CD4-positive, alpha-beta T cell treated with Interleukin-1 beta for 1 hour (primary cell): ENCODE measurements around the gene TMEM238L.
A peak's percentile ranks its signal among the peaks of the same experiment; 100 is the strongest.

Source experiments
- DNase-seq, 2 donors: peaks; one replicate each; pipeline ENCODE4 v3.0.0-alpha.2; 2020 to 2022

Gene TMEM238L

GRCh38 chr17:10772425-10773380 lies 31.2 kb downstream of the TMEM238L start:
- peak; percentile 10 to 13 for DNase-seq

GRCh38 chr17:10771148-10771547 lies 32.8 kb downstream of the TMEM238L start:
- DNase-seq: no peak

GRCh38 chr17:10769840-10770239 lies 34.1 kb downstream of the TMEM238L start:
- DNase-seq: no peak

DNA sequence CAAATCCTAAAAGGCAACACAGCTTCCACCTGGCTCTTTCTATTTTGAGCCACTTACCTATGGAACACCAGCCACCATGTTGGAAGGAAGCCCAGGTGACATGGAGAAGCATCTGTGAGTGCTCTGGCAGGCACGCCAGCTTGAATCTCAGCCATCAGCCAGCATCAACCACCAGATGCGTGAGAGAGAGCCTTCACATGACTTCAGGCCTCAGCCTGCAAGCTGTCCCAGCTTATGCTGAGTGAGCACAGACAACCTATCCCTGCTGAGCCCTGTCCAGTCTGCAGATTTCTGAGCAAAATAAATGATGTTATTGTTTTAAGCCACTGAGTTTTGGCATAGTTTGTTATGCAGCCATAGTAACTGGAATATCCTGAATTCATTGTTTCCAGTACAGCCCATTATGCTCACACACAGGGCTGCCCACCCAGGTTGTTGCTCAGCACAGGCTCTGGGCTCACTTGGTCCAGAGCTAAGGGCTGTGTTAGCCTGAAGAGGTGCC lies 35.1 kb downstream of the TMEM238L start:
- no peak for DNase-seq

DNA sequence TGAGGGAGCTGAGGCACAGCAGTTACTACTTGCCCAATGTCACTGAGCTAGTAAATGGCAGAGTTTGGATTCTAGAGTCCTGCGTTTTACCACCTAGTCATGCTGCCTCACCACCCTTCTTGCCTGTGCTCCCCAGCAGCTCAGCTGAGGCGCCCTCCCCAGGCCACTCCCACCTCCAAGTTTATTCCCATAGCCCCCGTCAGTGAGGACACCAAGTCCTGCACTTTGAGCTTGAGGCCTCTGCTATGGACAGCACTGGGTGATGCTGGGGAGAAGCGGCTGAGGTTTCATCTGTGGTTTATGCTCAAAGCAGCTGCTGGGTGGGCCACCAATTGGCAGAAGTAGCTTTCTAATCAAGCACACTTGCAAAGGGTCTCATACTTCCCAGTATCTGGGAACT lies 36.7 kb downstream of the TMEM238L start:
- DNase-seq: no peak

DNA sequence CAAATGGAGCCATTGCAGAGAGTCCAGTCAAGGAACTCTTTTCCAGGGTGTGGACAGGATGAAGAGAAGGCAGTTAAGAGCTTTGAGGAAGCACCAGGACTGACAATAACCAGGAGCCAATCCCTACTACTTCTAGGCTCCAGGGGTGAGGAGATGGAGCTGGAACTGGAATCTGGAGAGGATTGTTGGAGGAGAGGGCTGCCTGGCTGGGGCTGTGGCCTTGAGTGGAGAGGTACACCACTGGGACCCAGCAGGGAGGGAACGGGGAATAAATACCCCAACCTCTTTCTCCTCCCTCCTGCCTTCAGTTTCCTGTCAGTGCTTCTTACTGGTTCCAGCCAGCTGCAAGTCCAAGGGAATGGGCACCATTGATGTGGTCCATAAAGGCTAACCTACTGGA lies 41.9 kb downstream of the TMEM238L start:
- no peak for DNase-seq

- no peak for DNase-seq
These were observed 42.6 kb downstream of the TMEM238L start for GRCh38 chr17:10761281-10761680.

GRCh38 chr17:10758062-10758461 lies 45.8 kb downstream of the TMEM238L start:
- no peak for DNase-seq

- no peak for DNase-seq
These were observed 46.3 kb downstream of the TMEM238L start for GRCh38 chr17:10757647-10758046.

GRCh38 chr17:10757067-10757466 lies 46.8 kb downstream of the TMEM238L start:
- no peak for DNase-seq

GRCh38 chr17:10756619-10757018 lies 47.3 kb downstream of the TMEM238L start:
- DNase-seq: no peak

- no peak for DNase-seq
These were observed 47.7 kb downstream of the TMEM238L start for GRCh38 chr17:10756185-10756584.

DNA sequence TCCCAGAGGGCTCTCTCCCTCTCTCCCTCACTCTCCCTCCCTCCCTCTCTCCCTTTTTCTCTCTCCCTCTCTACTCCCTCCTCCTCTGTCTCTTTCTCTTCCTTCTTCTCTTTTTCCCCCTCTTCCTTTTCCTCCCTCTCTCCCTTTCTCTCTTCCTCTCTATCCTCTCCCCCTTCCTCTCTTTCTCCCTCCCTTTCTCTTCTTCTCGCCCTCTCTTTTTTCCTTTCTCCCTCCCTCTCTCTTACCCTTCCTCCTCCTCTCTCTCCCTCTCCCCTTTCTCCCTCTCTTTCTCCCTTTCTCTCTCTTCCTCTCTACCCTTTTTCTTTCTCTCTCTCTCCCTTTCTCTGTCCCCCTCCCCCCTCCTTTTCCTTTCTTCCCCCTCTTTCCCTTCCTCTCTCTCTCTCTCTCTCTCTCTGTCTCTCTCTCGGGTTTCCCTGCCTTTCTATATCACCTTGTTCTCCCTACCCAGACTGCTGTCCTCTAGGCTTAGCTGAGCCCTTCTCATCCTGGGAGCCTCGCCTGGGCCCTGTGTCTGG lies 48.2 kb downstream of the TMEM238L start:
- no peak for DNase-seq

DNA sequence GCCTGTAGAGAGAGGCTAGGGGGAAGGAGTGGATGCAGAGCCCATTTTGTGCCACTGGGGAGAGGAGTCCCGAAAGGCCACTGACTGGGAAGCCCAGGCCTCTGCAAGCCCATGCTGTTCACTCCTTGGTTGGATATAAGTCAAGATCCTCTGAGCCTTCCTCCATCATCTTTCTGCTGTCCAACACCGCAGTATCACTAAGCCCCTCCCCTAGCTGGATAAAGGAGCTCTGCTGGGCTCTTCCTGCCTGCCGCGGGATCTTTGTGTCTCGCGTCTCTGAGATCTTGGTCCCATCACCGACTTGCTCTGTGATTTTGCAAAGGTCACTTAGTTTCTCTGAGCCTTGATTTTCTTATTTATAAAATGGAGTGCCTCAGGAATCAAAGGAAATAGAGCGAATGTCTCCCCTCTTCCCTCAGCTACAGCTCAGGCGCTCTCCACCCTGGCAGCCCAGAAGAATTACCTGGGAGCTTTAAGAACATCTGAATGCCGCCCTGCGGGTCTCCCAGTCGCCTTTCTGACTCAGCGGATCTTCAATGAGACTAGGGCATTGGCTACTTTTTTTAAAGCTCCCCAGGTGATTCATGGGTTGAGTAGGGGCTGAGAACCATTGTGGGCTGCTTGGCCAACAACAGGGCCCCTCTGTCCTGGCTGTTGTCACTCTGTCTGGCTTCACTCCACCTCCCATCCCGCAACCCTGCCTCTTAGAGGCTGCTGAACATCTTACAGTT lies 48.9 kb downstream of the TMEM238L start:
- DNase-seq: no peak

DNA sequence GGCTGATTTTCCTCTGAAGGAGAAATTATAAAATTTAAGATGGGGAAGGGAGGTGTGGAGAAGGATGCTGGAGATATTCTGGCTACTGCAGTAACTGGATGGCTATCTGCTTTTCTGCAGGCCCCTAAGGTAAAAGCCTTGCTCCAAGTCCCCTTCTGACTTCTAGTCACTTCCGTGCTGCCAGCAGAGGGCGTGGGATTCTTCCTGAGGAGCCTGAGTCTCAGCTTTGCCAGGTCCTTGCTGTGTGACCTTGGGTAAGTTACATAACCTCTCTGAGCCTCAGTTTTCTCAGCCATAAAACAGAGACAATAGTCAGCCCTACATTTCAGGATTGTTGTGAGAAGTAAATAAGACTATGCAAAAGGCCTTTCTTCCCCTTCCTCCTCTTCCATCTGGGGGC lies 49.8 kb downstream of the TMEM238L start:
- DNase-seq: no peak

DNA sequence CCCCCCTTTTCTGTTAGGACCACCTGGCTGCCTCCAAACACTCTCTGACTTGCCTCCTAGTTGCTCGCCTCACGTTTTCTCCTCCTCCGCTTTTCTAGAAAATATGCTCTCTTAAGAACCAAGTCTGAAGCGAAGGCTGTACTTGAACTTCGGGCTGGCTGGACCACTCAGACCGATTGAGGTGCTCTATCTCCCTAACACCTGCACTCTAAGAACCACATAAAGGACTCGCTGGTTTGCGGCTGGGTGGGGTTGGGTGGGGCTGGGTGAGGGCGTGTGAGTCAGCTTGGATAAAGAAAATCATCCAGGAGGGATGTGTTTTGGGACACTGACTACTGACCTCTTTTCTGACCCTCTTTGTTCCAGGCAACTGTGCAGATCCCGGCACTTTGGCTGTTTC lies 51.2 kb downstream of the TMEM238L start:
- DNase-seq: no peak

DNA sequence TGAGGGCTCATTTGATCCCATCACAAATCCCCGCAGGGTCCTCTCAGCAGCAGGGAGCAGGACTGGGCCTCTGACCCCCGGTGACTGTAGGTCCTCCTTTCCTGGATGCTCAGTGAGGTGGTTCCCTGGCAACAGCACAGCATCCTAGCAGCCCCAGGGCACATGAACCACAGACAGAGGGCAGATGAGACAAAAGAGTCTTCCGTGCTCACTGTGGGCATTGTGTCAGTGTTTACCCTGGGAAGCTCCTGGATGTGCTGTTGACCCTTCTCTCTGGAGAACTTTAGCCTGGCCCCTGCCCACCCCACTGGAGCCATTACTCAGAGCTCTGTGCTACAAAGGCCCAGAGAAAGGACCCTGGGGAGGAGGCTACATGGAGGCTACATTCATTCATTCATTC lies 52.3 kb downstream of the TMEM238L start:
- DNase-seq: no peak

- DNase-seq: no peak
These were observed 53.7 kb downstream of the TMEM238L start for GRCh38 chr17:10750210-10750609.

- no peak for DNase-seq
These were observed 55.2 kb downstream of the TMEM238L start for GRCh38 chr17:10748531-10749181.

GRCh38 chr17:10745231-10745630 lies 58.7 kb downstream of the TMEM238L start:
- DNase-seq: no peak
